ENCODE measurements around the gene TCF12. TPM values are rescaled to one million over a fixed set of nuclear protein-coding genes. Genes with fewer than 3 reads are reported as not detected.

TCF12 gene
- total RNA-seq, 1 experiment from 2014 or later = 189 TPM

DNA sequence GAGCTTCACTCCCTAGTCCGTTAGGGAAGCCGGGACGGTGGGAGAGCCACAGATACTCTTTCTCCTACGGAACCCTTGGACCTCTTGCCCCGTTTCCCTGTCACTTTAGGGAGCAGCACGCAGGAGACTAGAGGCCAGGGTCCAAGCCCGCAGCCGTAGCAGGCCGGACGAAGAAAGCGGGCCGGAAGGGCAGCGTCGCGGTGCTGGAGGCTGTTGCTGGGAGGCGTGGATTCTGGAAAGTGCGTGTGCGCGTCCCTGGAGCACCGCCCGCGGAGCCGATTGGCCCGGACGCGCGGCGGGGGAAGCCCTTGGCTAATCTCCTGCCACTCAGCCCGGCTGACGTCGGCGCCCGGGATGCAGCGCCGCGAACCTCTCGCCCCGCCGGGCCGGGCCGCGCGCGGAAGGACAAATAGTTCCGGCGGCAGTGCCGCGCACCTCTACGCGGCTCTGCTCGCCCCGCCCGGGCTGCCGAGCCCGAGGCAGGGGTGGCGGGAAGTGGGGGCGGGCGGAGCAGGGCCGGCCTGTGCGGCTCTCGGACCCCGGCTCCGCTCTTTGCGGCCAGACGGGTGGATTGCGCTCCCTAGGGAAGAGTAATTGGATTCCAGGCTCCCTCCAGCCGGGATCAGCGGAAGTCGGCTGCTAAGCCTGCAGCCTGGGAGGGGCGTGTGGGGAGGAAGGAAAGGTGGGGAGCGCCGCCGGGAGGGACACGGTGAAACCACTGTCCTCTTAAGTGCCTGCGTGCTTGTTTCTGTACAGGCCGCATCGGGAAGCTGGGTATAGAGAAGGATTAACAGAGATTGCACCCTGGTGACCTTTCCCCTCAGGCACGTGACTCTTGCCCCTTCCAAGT, 31.3 kb upstream of the TCF12 start:
- Histone ChIP-seq H3K27ac (ENCODE audit: low read length) (peak overlapping the region; percentile 46), H3K9me2 (replicated peaks; ENCODE audit: insufficient read depth, low read length) (no peaks in the 10 kb centered on the region), H3K4me3 (ENCODE audit: low read length) (peak overlapping the region; percentile 80), H3K4me2 (ENCODE audit: low read depth, low read length, poor library complexity, severe bottlenecking) (peak overlapping the region; percentile 99), H2AFZ (ENCODE audit: low read length) (peak overlapping the region; percentile 91), H3K36me3 (ENCODE audit: insufficient read depth, low read length) (no peaks in the 10 kb centered on the region), H3K27me3 (ENCODE audit: low read length) (no peaks in the 10 kb centered on the region), H3K9me3 (ENCODE audit: low read length) (no peaks in the 10 kb centered on the region), H3K79me2 (ENCODE audit: low read length) (no peaks in the 10 kb centered on the region), H3K9ac (ENCODE audit: low read length) (peak overlapping the region; percentile 85), H3K4me1 (ENCODE audit: low read length) (peaks cover 47% of the 10 kb centered on the region), H4K20me1 (ENCODE audit: insufficient read depth, low read depth, low read length) (no peaks in the 10 kb centered on the region)
- peak; percentile 96 for DNase-seq

DNA sequence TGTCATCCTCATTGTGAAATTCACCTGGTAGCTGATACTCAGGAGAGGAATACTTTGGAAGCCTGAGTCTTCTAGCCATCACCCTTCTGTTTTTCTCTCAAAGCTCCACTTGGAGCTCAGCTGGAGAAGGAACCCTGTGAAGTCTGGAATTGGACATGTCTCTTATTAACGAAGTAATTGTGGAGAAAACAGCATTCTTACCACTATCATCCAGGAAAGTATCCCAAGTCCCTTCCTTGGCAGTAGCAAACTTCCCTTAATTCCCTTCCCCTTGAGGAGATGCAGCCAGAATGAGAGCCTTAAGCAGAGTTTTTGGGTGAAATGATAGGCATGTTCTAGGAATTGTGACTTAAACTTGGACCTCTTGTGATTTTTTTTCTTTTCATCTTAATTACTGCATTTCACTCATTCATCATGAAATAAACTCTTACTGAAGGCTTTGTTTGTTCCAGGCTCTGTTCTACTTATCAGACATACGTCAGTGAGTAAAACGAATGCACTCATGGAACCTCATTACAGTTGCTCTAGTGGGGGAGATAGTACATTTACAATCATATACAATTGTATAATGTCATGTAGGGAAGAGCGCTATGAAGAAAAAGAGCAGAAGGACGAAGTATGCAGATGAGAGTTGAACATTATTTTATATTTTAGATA, 30.5 kb upstream of the TCF12 start:
- Histone ChIP-seq H2AFZ (ENCODE audit: low read length) (peak overlapping the region; percentile 91), H4K20me1 (ENCODE audit: insufficient read depth, low read depth, low read length) (no peaks in the 10 kb centered on the region), H3K27ac (ENCODE audit: low read length) (peak overlapping the region; percentile 46), H3K4me3 (ENCODE audit: low read length) (peak overlapping the region; percentile 80), H3K4me2 (ENCODE audit: low read depth, low read length, poor library complexity, severe bottlenecking) (peak overlapping the region; percentile 99), H3K4me1 (ENCODE audit: low read length) (peaks cover 39% of the 10 kb centered on the region), H3K27me3 (ENCODE audit: low read length) (no peaks in the 10 kb centered on the region), H3K79me2 (ENCODE audit: low read length) (no peaks in the 10 kb centered on the region), H3K36me3 (ENCODE audit: insufficient read depth, low read length) (no peaks in the 10 kb centered on the region), H3K9me3 (ENCODE audit: low read length) (no peaks in the 10 kb centered on the region), H3K9me2 (replicated peaks; ENCODE audit: insufficient read depth, low read length) (no peaks in the 10 kb centered on the region), H3K9ac (ENCODE audit: low read length) (peak overlapping the region; percentile 85)
- DNase-seq = peak; percentile 55

DNA sequence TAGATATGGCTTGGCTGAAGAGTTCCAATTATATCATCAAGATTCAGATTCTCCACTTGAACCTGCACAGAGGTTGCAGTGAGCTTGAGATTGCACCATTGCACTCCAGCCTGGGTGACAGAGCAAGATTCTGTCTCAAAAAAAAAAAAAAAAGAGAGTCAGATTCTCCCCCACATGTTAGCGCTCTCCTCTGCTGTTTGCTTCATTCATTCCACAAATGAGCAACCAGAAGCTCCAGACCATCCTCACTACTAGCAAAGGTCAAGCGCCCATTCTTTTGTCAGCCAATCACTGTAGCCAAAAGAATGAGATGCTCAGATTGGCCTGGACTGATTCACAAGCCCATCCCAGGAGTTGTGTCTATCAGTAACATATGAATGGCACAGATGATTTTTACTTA, 28.4 kb upstream of the TCF12 start:
- Histone ChIP-seq H2AFZ (ENCODE audit: low read length) (no peak overlapping the region), H3K27ac (ENCODE audit: low read length) (no peak overlapping the region), H3K36me3 (ENCODE audit: insufficient read depth, low read length) (no peaks in the 10 kb centered on the region), H3K4me1 (ENCODE audit: low read length) (peaks cover 30% of the 10 kb centered on the region), H3K4me3 (ENCODE audit: low read length) (no peak overlapping the region), H3K9me3 (ENCODE audit: low read length) (no peaks in the 10 kb centered on the region), H3K27me3 (ENCODE audit: low read length) (no peaks in the 10 kb centered on the region), H3K9me2 (replicated peaks; ENCODE audit: insufficient read depth, low read length) (no peaks in the 10 kb centered on the region), H3K4me2 (ENCODE audit: low read depth, low read length, poor library complexity, severe bottlenecking) (no peak overlapping the region), H3K9ac (ENCODE audit: low read length) (no peak overlapping the region), H3K79me2 (ENCODE audit: low read length) (no peaks in the 10 kb centered on the region), H4K20me1 (ENCODE audit: insufficient read depth, low read depth, low read length) (no peaks in the 10 kb centered on the region)
- no peak for DNase-seq

DNA sequence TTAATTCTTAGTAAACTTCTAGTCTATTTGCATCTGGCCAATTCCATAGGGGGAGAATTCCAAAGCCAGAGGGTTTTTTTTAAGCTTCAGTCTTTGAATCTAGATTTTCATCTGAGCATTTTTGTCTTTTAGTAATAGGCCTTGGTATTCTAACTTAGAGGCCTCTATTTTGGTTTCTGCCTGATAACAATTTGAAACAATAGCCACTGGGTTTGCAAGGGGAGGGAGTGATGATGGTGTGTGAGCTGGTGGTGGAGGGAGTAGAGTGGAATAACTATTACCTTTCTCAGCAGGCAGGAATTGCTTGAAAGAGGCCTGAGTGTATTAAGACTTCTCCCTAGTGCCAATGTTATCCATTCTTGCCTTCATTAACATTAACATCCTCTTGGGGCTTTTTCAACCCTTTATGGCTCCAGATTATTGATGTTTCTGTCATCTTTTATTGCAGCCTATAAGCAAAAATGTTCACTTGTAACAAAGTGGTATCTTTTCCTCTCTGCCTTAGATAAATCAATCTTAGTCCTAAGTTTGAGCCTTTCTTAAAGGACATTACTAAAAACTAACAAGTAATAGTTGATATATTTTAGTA, 26.5 kb upstream of the TCF12 start:
- Histone ChIP-seq H3K36me3 (ENCODE audit: insufficient read depth, low read length) (no peaks in the 10 kb centered on the region), H2AFZ (ENCODE audit: low read length) (no peak overlapping the region), H3K9me3 (ENCODE audit: low read length) (no peaks in the 10 kb centered on the region), H3K4me1 (ENCODE audit: low read length) (peaks cover 20% of the 10 kb centered on the region), H4K20me1 (ENCODE audit: insufficient read depth, low read depth, low read length) (no peaks in the 10 kb centered on the region), H3K27me3 (ENCODE audit: low read length) (no peaks in the 10 kb centered on the region), H3K27ac (ENCODE audit: low read length) (no peak overlapping the region), H3K4me3 (ENCODE audit: low read length) (no peak overlapping the region), H3K79me2 (ENCODE audit: low read length) (no peaks in the 10 kb centered on the region), H3K4me2 (ENCODE audit: low read depth, low read length, poor library complexity, severe bottlenecking) (no peak overlapping the region), H3K9ac (ENCODE audit: low read length) (no peak overlapping the region), H3K9me2 (replicated peaks; ENCODE audit: insufficient read depth, low read length) (no peaks in the 10 kb centered on the region)
- DNase-seq = no peak

DNA sequence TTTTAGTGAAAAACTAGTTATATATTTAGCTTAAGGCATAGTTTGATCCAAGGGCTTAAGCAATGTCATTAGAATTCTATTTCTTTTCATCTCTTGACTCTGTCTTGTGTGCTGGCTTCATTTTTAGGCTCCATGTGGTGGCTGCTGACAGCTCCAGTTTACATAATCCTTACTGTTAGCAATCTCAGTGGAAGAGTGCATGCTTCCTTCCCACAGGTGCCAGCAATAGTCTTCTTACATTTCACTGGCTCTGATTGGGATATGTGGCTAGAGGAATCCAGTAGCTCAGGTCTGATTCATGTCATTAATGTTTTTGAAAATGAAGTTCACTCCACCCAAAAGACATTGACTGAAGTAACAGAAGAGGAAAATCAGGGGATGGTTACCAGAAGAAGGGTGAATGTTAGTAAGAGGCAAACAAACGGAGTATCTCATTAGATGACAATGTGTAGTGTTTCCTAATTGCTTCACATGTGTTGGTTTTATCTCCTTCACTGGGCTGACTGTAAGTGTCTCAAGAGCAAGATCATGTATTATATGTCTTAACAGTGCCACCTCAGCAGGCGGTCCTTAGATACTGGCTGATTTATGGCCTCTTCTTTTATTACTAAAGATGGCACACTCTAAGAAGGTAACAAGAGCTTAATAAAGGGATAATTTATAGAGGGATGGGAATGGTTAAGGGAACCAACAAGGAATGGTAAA, 25.6 kb upstream of the TCF12 start:
- DNase-seq = no peak
- Histone ChIP-seq H3K4me2 (ENCODE audit: low read depth, low read length, poor library complexity, severe bottlenecking) (no peak overlapping the region), H3K9me2 (replicated peaks; ENCODE audit: insufficient read depth, low read length) (no peaks in the 10 kb centered on the region), H3K9me3 (ENCODE audit: low read length) (no peaks in the 10 kb centered on the region), H3K4me1 (ENCODE audit: low read length) (peaks cover 13% of the 10 kb centered on the region), H3K4me3 (ENCODE audit: low read length) (no peak overlapping the region), H3K27me3 (ENCODE audit: low read length) (no peaks in the 10 kb centered on the region), H3K79me2 (ENCODE audit: low read length) (no peaks in the 10 kb centered on the region), H3K27ac (ENCODE audit: low read length) (no peak overlapping the region), H3K9ac (ENCODE audit: low read length) (no peak overlapping the region), H3K36me3 (ENCODE audit: insufficient read depth, low read length) (no peaks in the 10 kb centered on the region), H4K20me1 (ENCODE audit: insufficient read depth, low read depth, low read length) (no peaks in the 10 kb centered on the region), H2AFZ (ENCODE audit: low read length) (no peak overlapping the region)

DNA sequence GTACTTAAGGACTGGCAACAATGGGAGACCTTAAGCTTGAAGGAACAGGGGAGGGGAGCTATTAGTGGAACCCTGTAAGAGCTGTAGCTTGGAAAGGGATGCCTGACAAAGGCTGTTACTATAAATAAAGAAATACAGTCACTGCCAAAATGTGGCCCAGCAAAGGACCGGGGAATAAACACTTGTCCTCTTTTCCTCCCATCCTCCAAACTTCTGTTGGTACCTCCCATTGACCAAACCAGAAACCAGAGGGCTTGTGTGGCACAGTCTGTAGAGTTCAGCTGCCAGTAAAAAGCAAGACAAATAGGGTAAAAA, 25.1 kb upstream of the TCF12 start:
- Histone ChIP-seq H3K4me1 (ENCODE audit: low read length) (peaks cover 8% of the 10 kb centered on the region), H2AFZ (ENCODE audit: low read length) (no peak overlapping the region), H3K27ac (ENCODE audit: low read length) (no peak overlapping the region), H3K9me2 (replicated peaks; ENCODE audit: insufficient read depth, low read length) (no peaks in the 10 kb centered on the region), H3K79me2 (ENCODE audit: low read length) (no peaks in the 10 kb centered on the region), H3K4me3 (ENCODE audit: low read length) (no peak overlapping the region), H3K27me3 (ENCODE audit: low read length) (no peaks in the 10 kb centered on the region), H3K9ac (ENCODE audit: low read length) (no peak overlapping the region), H4K20me1 (ENCODE audit: insufficient read depth, low read depth, low read length) (no peaks in the 10 kb centered on the region), H3K4me2 (ENCODE audit: low read depth, low read length, poor library complexity, severe bottlenecking) (no peak overlapping the region), H3K36me3 (ENCODE audit: insufficient read depth, low read length) (no peaks in the 10 kb centered on the region), H3K9me3 (ENCODE audit: low read length) (no peaks in the 10 kb centered on the region)
- no peak for DNase-seq

DNA sequence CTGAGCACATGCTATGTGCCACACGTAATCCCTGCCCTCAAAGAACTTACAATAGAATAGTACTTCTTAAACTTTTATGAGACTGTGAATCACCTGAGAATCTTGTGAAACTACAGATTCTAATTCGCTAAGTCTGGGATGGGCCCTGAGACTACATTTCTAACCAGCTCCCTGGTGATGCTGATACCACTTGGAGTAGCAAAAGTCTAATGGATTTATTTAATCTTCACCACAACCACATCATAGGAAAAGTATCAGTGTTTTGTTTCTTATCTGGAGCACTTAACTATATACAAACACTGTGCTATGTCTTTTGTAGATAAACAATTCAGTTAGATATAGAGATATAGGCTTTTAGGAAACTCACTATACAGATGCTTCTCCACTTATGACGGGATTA, 23.8 kb upstream of the TCF12 start:
- Histone ChIP-seq H3K79me2 (ENCODE audit: low read length) (no peaks in the 10 kb centered on the region), H3K4me1 (ENCODE audit: low read length) (no peaks in the 10 kb centered on the region), H3K4me3 (ENCODE audit: low read length) (no peak overlapping the region), H3K27ac (ENCODE audit: low read length) (no peak overlapping the region), H4K20me1 (ENCODE audit: insufficient read depth, low read depth, low read length) (no peaks in the 10 kb centered on the region), H3K9me3 (ENCODE audit: low read length) (no peaks in the 10 kb centered on the region), H3K4me2 (ENCODE audit: low read depth, low read length, poor library complexity, severe bottlenecking) (no peak overlapping the region), H2AFZ (ENCODE audit: low read length) (no peak overlapping the region), H3K27me3 (ENCODE audit: low read length) (no peaks in the 10 kb centered on the region), H3K9me2 (replicated peaks; ENCODE audit: insufficient read depth, low read length) (no peaks in the 10 kb centered on the region), H3K36me3 (ENCODE audit: insufficient read depth, low read length) (no peaks in the 10 kb centered on the region), H3K9ac (ENCODE audit: low read length) (no peak overlapping the region)
- no peak for DNase-seq

DNA sequence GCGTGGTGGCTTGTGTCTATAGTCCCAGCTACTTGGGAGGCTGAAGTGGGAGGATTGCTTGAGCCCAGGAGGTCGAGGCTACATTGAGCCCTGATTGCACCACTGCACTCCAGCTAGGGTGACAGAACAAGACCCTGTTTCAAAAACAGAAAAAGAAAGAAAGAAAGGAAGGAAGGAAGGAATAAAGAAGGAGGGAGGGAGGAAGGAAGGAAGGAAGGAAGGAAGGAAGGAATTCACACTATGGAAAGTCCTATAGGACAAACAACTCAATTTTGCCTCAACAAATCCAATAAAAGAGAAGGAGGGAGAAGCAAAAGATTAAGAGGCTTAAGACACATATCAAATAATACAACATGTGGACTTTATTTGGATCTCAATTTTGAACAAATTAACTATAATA, 16.5 kb upstream of the TCF12 start:
- H3K9me2 ChIP-seq (replicated peaks; ENCODE audit: insufficient read depth, low read length) = no peaks in the 10 kb centered on the region
- no peak overlapping the region for H3K27ac ChIP-seq (ENCODE audit: low read length)
- H4K20me1 ChIP-seq (ENCODE audit: insufficient read depth, low read depth, low read length) = no peaks in the 10 kb centered on the region
- H3K27me3 ChIP-seq (ENCODE audit: low read length) = no peaks in the 10 kb centered on the region
- H2AFZ ChIP-seq (ENCODE audit: low read length) = no peak overlapping the region
- H3K9me3 ChIP-seq (ENCODE audit: low read length) = no peaks in the 10 kb centered on the region
- no peak overlapping the region for H3K4me3 ChIP-seq (ENCODE audit: low read length)
- DNase-seq = no peak
- no peaks in the 10 kb centered on the region for H3K36me3 ChIP-seq (ENCODE audit: insufficient read depth, low read length)
- peaks cover 3% of the 10 kb centered on the region for H3K4me1 ChIP-seq (ENCODE audit: low read length)
- no peaks in the 10 kb centered on the region for H3K79me2 ChIP-seq (ENCODE audit: low read length)
- H3K9ac ChIP-seq (ENCODE audit: low read length) = no peak overlapping the region
- no peak overlapping the region for H3K4me2 ChIP-seq (ENCODE audit: low read depth, low read length, poor library complexity, severe bottlenecking)
